NCI-H2107 treated with DMSO at 0.1 percent for 48 hours (cell line): Measurements from ENCODE around the gene TMEM45A.

Experiments used
- DNase-seq: peaks from one replicate; lab custom pipeline; 2025; ENCODE audit not compliant: unreplicated experiment; lab: John Stamatoyannopoulos, UW

The TMEM45A gene

GRCh38 chr3:100609305-100609704, 116.9 kb downstream of the TMEM45A start, which contains the start of gene ADGRG7:
ADGRG7 (plus strand) TSS chr3:100609601; CDS start chr3:100609857, 256 bp downstream.
- no peak for DNase-seq

GRCh38 chr3:100609963-100610362, 117.5 kb downstream of the TMEM45A start:
- DNase-seq, result no peak

- no peak for DNase-seq
These were observed 118.8 kb downstream of the TMEM45A start for GRCh38 chr3:100611221-100611620.

GRCh38 chr3:100613721-100614390, 121.4 kb downstream of the TMEM45A start:
- DNase-seq, result no peak

GRCh38 chr3:100614941-100615340, 122.5 kb downstream of the TMEM45A start:
- DNase-seq, result no peak

- no peak for DNase-seq
These were observed 123.3 kb downstream of the TMEM45A start for GRCh38 chr3:100615684-100616083.

GRCh38 chr3:100621251-100621650, 128.8 kb downstream of the TMEM45A start:
- no peak for DNase-seq
